BLaER1 treated with 17β-estradiol and CSF1 and Interleukin-3, amounts not matched to agents 10 nM and 100 nM (cell line): ENCODE measurements around the gene CFAP251.
A peak's percentile ranks its signal among the peaks of the same experiment; 100 is the strongest.
"Not testable (repeated sequence)": the region's sequence is repeated elsewhere in the genome, so short reads cannot be mapped to it uniquely, and the experiment has no call there.

Source experiments
- H3K27ac ChIP-seq, 11 experiments: shearing (Covaris generic); formaldehyde crosslinking; 2 replicates each; pipeline ENCODE4 v1.8.1; 2022
- H3K27me3 ChIP-seq, 11 experiments: shearing (Covaris generic); formaldehyde crosslinking; 2 replicates each; pipeline ENCODE4 v1.8.1; 2022
- H3K36me3 ChIP-seq, 11 experiments: shearing (Covaris generic); formaldehyde crosslinking; 2 replicates each; pipeline ENCODE4 v1.8.1; 2022
- H3K4me1 ChIP-seq, 10 experiments: shearing (Covaris generic); formaldehyde crosslinking; 2 replicates each; pipeline ENCODE4 v1.8.1; 2022
- H3K4me2 ChIP-seq, 11 experiments: shearing (Covaris generic); formaldehyde crosslinking; 2 replicates each; pipeline ENCODE4 v1.8.1; 2022
- H3K4me3 ChIP-seq, 10 experiments: shearing (Covaris generic); formaldehyde crosslinking; 2 replicates each; pipeline ENCODE4 v1.8.1; 2022
- H3K9ac ChIP-seq, 11 experiments: shearing (Covaris generic); formaldehyde crosslinking; 2 replicates each; pipeline ENCODE4 v1.8.1; 2022
- H3K9me3 ChIP-seq, 11 experiments: shearing (Covaris generic); formaldehyde crosslinking; replicated peaks in 1 of 11; 2 replicates each; pipeline ENCODE4 v1.8.1; 2022
- H4K20me1 ChIP-seq, 11 experiments: shearing (Covaris generic); formaldehyde crosslinking; 2 replicates each; pipeline ENCODE4 v1.8.1; 2022
- Cebpa-rat ChIP-seq, 11 experiments: shearing (Covaris generic); IDR thresholded peaks; 2 replicates each; pipeline ENCODE4 v1.8.1; 2022

Gene CFAP251

GRCh38 chr12:121883315-121883660 is 35.1 kb upstream of the CFAP251 start:
- H3K4me1 ChIP-seq = peaks cover 0 to 10% (median 6%) of the 10 kb centered on the region in 10 experiments; a peak in 5 of 20 replicates
- H3K27ac ChIP-seq = no peak overlapping the region
- no peak for TF ChIP-seq Cebpa-rat (IDR thresholded peaks at IDR 0.05)
- no peak overlapping the region for H3K9ac ChIP-seq
- no peak overlapping the region for H3K4me3 ChIP-seq
- H3K27me3 ChIP-seq = no peaks in the 10 kb centered on the region
- no peak overlapping the region for H3K4me2 ChIP-seq
- no peaks in the 10 kb centered on the region for H3K36me3 ChIP-seq
- no peaks in the 10 kb centered on the region for H4K20me1 ChIP-seq
- no peaks in the 10 kb centered on the region for H3K9me3 ChIP-seq

DNA sequence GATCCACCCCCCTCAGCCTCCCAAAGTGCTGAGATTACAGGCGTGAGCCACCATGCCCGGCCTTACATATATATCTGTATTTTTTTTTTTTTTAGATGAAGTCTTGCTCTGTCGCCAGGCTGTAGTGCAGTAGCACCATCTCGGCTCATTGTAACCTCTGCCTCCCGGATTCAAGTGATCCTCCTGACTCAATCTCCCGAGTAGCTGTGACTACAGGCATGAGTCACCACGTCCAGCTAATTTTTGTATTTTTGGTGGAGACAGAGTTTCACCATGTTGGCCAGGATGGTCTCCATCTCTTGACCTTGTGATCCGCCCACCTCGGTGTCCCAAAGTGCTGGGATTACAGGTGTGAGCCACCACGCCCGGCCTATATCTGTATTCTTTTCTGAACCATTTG is 33.3 kb upstream of the CFAP251 start:
- H3K4me3 ChIP-seq, H3K27me3 ChIP-seq, H3K27ac ChIP-seq, H3K36me3 ChIP-seq, H3K4me2 ChIP-seq, H3K9ac ChIP-seq, H3K9me3 ChIP-seq: not testable (repeated sequence)
- peaks cover 0 to 12% (median 10%) of the 10 kb centered on the region in 11 experiments; a peak in 14 of 22 replicates for H4K20me1 ChIP-seq
- H3K4me1 ChIP-seq = peaks cover 8 to 20% (median 15%) of the 10 kb centered on the region in 10 experiments

- Histone ChIP-seq H3K9me3 (no peaks in the 10 kb centered on the region), H3K36me3 (peaks cover 13 to 32% (median 24%) of the 10 kb centered on the region in 11 experiments; a peak in 20 of 22 replicates), H3K27ac (peak overlapping the region in 10 of 11 experiments; percentile 85 to 95 (median 92); a peak in 20 of 22 replicates), H3K9ac (peak overlapping the region in 10 of 11 experiments; percentile 42 to 96 (median 90); a peak in 18 of 22 replicates), H4K20me1 (peaks cover 2 to 39% (median 22%) of the 10 kb centered on the region in 11 experiments; a peak in 18 of 22 replicates), H3K4me3 (peak overlapping the region; percentile 63 to 83 (median 72)), H3K27me3 (no peaks in the 10 kb centered on the region), H3K4me1 (peaks cover 16 to 29% (median 24%) of the 10 kb centered on the region in 10 experiments), H3K4me2 (peak overlapping the region; percentile 44 to 94 (median 55); a peak in 21 of 22 replicates)
- TF ChIP-seq Cebpa-rat (IDR thresholded peaks at IDR 0.05) = no peak
Measured at GRCh38 chr12:121888083-121888477, 30.3 kb upstream of the CFAP251 start.

DNA sequence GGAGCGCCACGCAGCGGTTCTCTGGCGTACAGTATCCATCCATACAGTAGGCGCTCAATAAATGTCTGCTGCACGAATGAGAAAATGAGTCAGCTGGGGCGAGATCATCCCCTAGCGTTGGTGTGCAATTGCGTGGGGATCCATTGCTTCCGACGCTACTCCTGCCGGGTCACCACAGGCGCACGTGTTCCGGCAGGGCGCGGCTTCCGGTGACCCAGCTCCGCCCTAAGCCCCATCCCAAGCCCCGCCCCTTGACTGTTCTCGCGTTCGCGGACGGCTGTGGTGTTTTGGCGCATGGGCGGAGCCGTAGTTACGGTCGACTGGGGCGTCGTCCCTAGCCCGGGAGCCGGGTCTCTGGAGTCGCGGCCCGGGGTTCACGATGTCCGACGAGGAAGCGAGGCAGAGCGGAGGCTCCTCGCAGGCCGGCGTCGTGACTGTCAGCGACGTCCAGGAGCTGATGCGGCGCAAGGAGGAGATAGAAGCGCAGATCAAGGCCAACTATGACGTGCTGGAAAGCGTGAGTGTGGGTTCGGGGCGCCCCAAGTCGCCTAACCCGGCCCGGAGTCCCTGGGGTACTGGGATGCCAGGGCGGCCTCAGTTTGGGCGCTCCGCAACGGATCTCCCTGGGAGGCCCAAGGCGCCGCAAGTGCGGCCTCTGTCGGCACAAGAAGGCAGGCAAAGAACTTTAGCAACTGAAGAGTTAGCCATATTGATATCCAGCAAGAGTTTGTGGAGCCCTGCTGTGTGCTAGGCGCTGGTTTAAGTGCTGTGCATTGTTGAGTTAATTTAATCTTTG is 29.7 kb upstream of the CFAP251 start, which contains the start of gene PSMD9:
TSS of gene PSMD9 (plus strand) at position 313 of the 796 bp plus-strand sequence. CDS start at position 380, 67 bp downstream.
- Histone ChIP-seq H3K4me1 (peaks cover 22 to 35% (median 30%) of the 10 kb centered on the region in 10 experiments), H3K9ac (peak within 1 kb of the TSS; percentile 88 to 96 (median 91)), H3K9me3 (no peaks in the 10 kb centered on the region), H3K27ac (peak within 1 kb of the TSS; percentile 75 to 95 (median 91)), H3K4me2 (peak within 1 kb of the TSS; percentile 85 to 97 (median 95)), H3K36me3 (peaks cover 13 to 37% (median 25%) of the 10 kb centered on the region in 11 experiments; a peak in 20 of 22 replicates), H4K20me1 (peaks cover 8 to 45% (median 28%) of the 10 kb centered on the region in 11 experiments; a peak in 19 of 22 replicates), H3K27me3 (no peaks in the 10 kb centered on the region), H3K4me3 (peak within 1 kb of the TSS; percentile 63 to 83 (median 72))
- no peak for TF ChIP-seq Cebpa-rat (IDR thresholded peaks at IDR 0.05)

GRCh38 chr12:121889274-121889624 is 29.1 kb upstream of the CFAP251 start:
- peak overlapping the region; percentile 75 to 95 (median 91) for H3K27ac ChIP-seq

GRCh38 chr12:121889661-121890060 is 28.7 kb upstream of the CFAP251 start:
- Histone ChIP-seq H3K27ac (peak overlapping the region in 10 of 11 experiments; percentile 85 to 95 (median 92); a peak in 18 of 22 replicates), H3K4me3 (peak overlapping the region; percentile 63 to 83 (median 72)), H3K36me3 (peaks cover 15 to 43% (median 25%) of the 10 kb centered on the region in 11 experiments; a peak in 21 of 22 replicates), H3K4me1 (peaks cover 31 to 45% (median 39%) of the 10 kb centered on the region in 10 experiments), H4K20me1 (peaks cover 17 to 55% (median 38%) of the 10 kb centered on the region in 11 experiments; a peak in 19 of 22 replicates), H3K4me2 (peak overlapping the region; percentile 85 to 97 (median 95)), H3K9ac (peak overlapping the region; percentile 88 to 96 (median 91))
- H3K27me3 ChIP-seq, H3K9me3 ChIP-seq: not testable (repeated sequence)

More at GRCh38 chr12:121889274-121889624, 29.1 kb upstream of the CFAP251 start:
- peaks cover 28 to 40% (median 36%) of the 10 kb centered on the region in 10 experiments for H3K4me1 ChIP-seq
- H4K20me1 ChIP-seq = peaks cover 13 to 51% (median 34%) of the 10 kb centered on the region in 11 experiments; a peak in 19 of 22 replicates
- peak overlapping the region; percentile 88 to 96 (median 91) for H3K9ac ChIP-seq
- H3K4me2 ChIP-seq = peak overlapping the region; percentile 85 to 97 (median 95)
- TF ChIP-seq Cebpa-rat (IDR thresholded peaks at IDR 0.05) = no peak
- no peaks in the 10 kb centered on the region for H3K9me3 ChIP-seq
- H3K4me3 ChIP-seq = peak overlapping the region; percentile 63 to 83 (median 72)
- peaks cover 13 to 39% (median 25%) of the 10 kb centered on the region in 11 experiments; a peak in 20 of 22 replicates for H3K36me3 ChIP-seq
- no peaks in the 10 kb centered on the region for H3K27me3 ChIP-seq

DNA sequence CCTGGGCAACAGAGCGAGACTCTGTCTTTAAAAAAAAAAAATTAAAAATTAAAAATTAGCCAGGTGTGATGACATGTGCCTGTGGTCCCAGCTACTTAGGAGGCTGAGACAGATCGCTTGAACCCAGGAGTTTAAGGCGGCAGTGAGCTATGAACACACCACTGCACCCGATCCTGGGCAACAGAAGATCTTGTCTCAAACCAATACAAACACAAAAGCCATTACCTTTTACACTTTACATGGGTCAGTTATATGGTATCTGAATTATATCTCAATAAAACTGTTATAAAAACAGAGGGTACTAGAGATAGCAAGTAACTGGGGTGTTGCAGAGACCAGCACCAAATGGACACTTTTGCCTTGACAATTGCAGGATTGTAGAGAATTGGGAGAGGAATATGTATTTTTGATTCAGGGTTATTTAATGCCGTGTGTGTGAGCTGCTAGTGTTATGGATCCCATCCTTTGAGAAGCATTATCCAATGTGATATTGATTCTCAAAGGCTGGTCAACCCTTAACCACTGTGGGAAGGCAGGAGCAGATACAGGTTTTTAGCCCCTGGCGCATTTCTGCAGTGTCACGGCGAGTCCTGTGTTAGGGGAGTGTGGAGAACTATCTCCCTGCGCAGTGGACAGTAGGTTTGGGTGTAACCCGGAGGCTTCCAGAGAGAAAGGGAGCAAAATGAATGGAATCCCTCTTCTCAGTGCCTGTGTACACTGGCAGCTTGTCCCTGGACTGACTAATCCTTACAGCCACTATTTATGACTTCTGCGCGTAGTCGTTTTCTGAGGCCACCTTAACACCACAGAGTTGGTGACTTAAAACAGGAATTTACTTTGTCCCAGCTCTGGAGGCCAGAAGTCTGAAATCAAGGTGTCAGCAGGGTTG is 25.5 kb upstream of the CFAP251 start:
- Histone ChIP-seq H3K27me3 (no peaks in the 10 kb centered on the region), H3K4me1 (peaks cover 31 to 40% (median 37%) of the 10 kb centered on the region in 10 experiments), H3K4me2 (peak overlapping the region in 10 of 11 experiments; percentile 31 to 63 (median 56); a peak in 16 of 22 replicates), H3K4me3 (no peak overlapping the region), H3K36me3 (peaks cover 44 to 75% (median 55%) of the 10 kb centered on the region in 11 experiments), H3K27ac (peak overlapping the region in 3 of 11 experiments; percentile 17 to 33 (median 22); a peak in 3 of 22 replicates), H3K9ac (peak overlapping the region in 9 of 11 experiments; percentile 12 to 57 (median 21); a peak in 12 of 22 replicates), H4K20me1 (peaks cover 21 to 76% (median 49%) of the 10 kb centered on the region in 11 experiments; a peak in 20 of 22 replicates), H3K9me3 (no peaks in the 10 kb centered on the region)
- no peak for TF ChIP-seq Cebpa-rat (IDR thresholded peaks at IDR 0.05)

DNA sequence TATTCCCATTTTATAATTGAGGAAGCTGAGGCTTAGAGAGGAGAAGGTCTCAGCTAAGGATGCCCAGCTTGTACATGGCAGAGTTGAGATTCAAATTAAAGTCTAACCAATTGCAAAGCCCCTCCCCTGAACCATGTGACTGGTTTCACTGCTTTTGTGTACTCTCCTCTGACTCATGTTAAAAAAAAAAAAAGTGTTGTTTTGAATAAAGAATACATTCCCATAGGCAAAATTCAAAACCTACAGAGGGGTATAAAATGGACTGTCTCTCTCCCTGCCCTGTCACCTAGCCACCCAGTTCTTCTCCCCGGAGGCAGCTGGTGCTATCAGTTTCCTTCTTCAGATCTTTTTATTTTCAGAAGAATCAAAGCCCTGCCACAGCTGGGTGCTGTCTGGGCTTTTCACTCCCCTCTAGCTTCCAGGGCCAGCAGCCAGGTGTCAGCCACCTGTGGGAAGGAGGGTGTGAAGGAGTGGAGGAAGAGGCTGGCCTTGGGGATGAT is 24.4 kb upstream of the CFAP251 start:
- Histone ChIP-seq H3K4me3 (no peak overlapping the region), H3K9me3 (no peaks in the 10 kb centered on the region), H3K27ac (peak overlapping the region in 5 of 11 experiments; percentile 22 to 43 (median 30); a peak in 5 of 22 replicates), H3K36me3 (peaks cover 55 to 86% (median 65%) of the 10 kb centered on the region in 11 experiments), H4K20me1 (peaks cover 21 to 87% (median 50%) of the 10 kb centered on the region in 11 experiments; a peak in 20 of 22 replicates), H3K4me2 (peak overlapping the region in 10 of 11 experiments; percentile 31 to 63 (median 56); a peak in 20 of 22 replicates), H3K9ac (peak overlapping the region in 10 of 11 experiments; percentile 5 to 57 (median 25); a peak in 11 of 22 replicates), H3K27me3 (no peaks in the 10 kb centered on the region), H3K4me1 (peaks cover 31 to 36% (median 34%) of the 10 kb centered on the region in 10 experiments)
- TF ChIP-seq Cebpa-rat (IDR thresholded peaks at IDR 0.05) = no peak
